Epidermal melanocyte (primary cell): Measurements from ENCODE around the gene F9.
"Not testable (repeated sequence)": the region's sequence is repeated elsewhere in the genome, so short reads cannot be mapped to it uniquely, and the experiment has no call there.

Source experiments
- DNase-seq: peaks from one replicate; pipeline ENCODE4 v3.0.0; 2011; ENCODE audit warnings: low spot score; ENCODE audit not compliant: insufficient read length

F9 gene

DNA sequence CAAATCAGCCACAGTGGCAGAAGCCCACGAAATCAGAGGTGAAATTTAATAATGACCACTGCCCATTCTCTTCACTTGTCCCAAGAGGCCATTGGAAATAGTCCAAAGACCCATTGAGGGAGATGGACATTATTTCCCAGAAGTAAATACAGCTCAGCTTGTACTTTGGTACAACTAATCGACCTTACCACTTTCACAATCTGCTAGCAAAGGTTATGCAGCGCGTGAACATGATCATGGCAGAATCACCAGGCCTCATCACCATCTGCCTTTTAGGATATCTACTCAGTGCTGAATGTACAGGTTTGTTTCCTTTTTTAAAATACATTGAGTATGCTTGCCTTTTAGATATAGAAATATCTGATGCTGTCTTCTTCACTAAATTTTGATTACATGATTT is at the start of gene F9:
F9 (plus strand) TSS at position 190 of the 400 bp plus-strand sequence; CDS start at position 216, 26 bp downstream.
- DNase-seq = no peak

DNA sequence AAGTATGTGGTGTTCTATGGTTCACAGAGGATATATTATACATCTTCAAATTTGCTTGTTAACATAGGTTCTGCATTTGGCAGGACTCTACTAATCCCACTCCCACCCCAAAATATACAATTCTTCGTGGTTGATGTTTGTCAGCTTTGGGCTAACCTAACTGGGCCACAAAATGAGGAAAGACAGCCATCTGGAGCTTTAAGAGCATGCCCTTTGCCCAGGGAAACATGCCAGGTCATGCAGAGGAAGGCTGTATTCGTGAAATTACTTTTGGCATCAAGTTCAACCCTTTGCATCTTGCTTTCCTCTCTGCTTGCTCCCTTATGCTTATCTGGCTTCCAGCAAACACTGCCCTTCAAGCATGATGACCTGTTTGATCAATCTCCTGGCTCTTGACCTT is 46.8 kb upstream of the F9 start:
- no peak for DNase-seq

DNA sequence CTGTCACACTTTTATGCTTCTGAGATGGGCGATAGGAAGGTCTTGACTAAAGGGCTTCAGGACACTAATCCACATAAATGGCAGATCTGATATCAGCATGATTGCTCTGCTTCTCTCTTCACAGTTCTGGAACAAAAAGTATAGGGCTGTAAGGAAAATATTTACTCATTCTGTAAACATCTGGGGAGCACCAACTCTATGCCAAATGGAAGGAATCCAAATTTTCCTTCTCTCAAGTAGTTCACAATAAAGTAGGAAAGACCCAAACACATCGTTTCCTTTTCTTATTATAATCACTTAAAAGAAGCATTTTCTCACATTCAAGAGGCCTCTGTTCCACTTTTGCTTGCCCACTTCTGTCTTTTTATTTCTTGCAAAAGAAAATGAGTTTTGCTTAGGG is 45.9 kb upstream of the F9 start:
- DNase-seq = no peak

DNA sequence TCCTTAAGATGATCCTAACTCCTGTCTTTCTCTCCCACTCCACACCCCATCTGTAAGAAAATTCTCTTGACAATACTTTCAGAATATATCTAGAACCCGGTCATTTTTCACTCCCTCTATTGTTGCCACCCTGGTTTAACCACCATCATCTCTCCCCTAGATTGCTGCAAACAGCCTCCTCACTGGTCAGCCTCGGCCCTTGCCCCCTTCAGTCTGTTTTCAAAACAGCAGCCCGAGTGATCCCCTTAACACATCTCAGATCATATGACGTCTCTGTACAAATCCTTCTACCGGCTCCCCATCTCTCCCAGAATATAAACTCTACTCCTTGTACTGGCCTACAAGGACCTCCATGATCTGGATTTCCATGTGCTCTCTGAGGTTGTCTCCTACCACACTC is 35.2 kb upstream of the F9 start:
- no peak for DNase-seq

DNA sequence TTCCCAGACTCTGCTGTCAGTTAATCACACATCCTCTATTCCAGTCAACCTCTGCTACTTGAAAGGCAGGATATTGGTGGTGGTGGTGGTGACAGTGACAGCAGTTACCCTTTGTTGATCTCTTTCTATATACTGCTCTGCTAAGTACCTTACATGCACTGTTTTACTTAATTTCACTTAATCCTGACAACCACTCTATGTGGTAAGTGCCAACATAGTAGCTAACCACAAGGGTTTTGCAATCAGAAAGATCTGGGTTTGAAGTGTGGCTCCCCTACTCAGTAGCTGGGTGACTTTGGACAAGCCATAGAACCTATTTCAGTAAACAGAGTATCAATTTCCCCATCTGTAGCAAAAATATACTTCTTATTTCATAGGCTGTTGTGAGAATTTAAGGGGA is 24.2 kb upstream of the F9 start:
- no peak for DNase-seq

DNA sequence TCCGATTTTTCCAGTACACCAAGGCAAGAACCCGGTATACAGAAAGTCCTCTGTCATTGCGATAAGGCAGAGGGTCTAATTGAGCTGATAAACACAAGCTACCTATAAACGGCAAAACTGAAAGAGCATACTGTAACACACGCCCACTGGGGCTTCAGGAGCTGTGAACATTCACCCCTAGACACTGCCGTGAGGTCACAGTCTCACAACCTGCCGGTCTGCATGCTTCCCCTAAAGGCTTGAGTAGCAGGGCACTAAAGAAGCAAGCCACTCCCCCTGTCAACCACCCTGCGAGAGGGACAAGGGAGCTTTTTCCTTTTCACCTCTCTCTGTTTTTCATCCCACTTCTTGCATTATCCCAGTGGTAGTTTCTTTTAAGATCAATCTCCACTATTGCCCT is 22.4 kb upstream of the F9 start:
- DNase-seq = no peak

DNA sequence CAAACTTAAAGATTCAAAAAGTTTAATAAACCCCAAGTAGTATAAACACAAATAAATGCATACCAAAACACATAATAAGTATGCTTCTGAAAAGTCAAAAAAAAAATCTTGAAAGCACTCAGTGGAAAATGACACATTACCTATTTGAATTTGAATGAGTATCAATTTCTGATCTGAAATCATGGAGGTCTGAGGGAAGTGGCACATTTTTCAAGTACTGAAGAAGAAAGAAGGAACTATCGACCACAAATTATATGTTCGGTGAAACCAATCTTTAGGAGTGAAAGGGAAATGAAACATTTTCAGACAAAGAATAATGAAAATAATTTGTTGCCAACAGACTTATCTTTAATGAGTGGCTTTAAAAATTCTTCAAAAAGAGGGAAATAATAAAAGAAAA is 12.1 kb upstream of the F9 start:
- DNase-seq = no peak

DNA sequence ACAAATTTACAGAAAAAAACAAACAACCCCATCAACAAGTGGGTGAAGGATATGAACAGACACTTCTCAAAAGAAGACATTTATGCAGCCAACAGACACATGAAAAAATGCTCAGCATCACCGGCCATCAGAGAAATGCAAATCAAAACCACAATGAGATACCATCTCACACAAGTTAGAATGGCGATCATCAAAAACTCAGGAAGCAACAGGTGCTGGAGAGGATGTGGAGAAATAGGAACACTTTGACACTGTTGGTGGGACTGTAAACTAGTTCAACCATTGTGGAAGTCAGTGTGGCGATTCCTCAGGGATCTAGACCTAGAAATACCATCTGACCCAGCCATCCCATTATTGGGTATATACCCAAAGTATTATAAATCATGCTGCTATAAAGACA is 1.7 kb upstream of the F9 start:
- DNase-seq = not testable (repeated sequence)

DNA sequence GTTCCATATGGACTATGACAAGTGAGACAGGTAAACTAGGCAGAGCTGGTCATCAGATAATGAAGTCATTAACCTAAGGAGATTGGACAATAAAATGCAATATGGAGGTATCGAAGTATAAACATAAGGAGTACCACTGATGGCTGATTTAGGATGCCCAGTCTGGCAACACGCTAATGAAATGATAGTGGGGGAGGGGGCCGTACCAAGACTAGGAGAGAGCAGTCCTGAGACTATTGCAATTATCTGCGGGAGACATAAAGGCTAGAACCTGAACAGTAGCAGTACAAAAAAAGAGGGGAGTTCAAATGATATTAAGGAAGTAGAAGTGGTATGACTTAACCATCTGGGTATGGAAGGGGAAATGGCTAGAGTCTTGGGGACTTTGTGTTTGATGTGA is 2.3 kb downstream of the F9 start:
- DNase-seq = no peak

DNA sequence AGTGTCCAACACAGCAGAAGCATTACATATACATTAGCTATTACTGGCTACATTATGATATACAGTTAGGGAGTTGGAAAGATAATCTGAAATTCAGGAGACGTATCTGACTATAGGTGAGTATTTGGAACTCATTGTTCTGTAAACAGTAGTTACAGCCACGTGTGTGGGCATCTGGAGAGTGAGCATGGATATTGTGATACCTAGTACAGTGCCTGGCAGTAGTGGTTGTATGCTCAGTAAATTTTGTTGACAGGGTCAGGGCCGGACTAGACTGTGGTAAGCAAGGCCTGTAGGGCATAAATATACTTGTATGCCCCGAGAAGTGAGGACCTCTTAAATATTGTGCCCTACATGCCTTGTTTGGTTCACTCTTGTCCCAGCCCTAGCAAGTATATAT is 2.9 kb downstream of the F9 start:
- DNase-seq = no peak

DNA sequence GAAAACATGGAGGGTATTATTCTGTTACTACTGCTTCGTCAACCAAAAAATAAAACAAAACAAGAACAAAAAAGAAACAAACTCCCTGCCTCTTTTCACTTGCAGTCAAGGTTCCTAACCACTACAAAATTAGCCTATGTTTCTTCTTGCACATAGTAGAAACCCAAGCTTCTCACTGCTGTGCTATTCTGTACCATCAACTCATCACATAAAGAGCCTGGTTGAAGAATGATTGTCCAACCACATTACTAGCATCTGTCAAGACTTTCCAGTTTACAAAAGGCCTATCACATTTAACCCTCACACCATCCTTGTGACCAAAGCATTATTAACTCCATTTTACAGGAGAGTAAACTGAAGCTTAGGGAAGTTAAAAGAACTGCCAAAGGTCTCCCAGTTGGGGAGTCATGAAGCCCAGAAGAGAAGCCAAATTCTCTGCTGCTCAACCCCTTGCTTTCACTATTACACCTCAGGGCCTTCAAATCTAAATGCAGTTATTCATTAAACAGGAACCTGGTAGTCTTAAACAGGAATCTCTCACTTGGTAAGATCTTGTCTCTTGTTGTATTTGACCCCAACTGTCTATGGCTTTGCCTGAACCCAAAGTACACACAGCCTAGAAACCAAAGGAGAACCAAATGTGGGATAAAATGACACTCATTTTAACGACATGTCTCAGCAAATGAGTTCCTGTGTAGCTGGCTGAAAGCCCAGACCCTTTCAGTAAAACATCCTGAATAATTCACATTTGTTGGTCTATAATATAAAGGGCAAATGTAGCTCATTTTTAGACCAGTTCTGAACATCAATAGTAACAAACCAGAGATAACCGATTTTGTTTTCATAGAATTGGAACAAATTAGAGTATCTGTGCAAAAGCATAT is 8.6 kb downstream of the F9 start:
- DNase-seq = no peak

DNA sequence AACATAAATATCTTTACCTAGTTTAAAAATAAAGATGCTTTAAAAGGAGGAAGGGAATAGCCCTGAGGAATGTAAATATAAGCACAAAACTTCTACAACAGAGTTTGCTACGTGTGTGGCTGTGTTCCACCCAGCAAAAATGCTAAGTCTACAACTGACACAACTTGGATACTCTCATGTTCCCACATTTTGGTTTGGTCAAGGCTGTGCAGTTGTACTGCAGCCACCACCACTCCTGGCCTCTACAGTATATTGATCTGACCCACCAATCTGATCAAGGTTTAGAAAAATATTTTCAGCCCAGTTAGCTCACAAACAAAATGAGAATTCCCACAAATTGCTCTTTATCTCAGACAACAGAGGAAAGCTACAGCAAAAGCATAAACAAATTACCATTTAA is 12.1 kb downstream of the F9 start:
- no peak for DNase-seq

DNA sequence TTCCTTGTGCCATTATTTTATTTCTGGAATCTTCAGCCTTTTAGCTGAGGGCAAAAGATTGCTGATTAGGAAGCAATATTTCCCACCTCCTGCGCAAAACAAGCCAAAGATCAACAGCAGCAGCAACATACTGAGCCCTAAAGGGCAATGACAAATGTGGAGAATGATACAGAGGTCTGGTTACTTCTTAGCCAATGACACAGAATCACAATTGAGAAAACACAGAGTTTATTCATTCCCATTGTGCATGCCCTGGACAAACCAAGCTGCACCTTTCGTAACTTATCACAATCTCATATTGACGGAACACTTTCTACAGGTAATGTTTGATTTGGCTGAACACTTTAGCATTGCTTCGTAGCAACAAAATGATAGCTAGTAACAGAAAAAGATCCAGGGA is 13.4 kb downstream of the F9 start:
- DNase-seq = no peak

DNA sequence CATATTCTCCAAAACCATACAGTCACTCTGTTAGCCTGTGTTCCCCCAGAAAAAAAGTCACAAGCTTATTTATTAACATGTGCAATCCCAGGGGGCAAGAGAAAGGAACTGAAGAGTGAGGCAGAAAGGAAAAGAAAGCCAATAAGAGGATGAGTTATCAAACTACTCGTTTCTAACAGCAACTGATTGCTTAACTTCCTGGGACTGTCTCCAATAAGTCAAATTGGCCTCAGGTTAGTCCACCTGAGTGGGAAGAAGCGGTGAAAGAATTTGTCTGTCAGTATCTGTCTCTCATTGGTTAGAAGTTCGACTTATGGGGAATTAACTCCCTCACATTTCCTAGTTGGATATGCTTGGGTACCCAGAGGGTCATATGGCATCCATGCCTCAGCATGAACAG is 14.1 kb downstream of the F9 start:
- no peak for DNase-seq

DNA sequence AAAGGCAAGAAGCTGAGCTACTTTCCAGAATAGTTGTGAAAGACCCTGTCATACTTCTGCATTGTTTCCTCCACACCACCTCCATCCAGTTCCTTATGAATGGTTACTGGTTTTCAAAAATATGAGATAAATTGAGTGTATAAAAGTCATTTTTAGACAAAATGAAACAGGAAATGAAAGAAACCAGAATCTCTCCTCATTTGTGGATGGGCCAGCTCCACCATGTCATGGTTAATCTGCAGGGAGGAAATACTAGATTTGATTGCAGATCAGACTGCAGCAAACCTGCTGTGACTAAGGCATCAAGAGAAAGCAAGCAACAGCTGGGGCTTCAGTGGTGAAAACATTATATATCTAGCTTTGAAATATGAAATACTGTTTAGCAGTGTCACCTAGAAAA is 23.8 kb downstream of the F9 start:
- DNase-seq = no peak

DNA sequence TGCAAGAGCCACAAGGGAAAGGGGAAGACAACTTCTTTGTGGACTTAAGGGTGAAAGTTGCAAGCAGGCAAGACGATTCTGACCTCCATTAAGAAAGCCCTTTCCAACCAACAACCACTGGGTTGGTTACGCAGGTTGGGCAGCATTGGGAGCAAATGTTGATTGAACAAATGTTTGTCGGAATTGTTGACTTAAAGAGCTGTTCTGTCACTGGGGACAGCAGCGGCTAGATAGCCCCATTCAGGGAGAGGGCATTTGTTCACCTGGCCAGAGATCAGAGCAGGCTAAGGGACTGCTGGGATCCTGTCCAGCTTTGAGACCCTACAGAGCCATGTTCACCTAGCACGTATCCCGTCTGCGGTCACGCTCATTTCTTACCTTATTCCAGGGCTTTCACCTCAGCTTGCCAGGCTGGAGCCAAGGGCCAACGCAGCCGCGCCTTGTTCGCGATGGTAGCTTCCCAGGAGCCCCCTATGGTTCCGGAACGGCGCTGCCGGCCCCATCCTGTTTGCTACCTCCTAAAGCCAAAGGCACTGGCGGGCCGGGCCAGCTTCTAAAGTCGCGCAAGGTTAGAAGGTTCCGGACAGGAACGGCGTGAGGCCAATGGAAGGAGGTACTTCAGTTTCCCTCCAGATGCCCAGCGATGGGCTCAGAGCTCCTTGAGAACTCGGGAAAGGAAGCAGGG is 24.6 kb downstream of the F9 start:
- DNase-seq = no peak

DNA sequence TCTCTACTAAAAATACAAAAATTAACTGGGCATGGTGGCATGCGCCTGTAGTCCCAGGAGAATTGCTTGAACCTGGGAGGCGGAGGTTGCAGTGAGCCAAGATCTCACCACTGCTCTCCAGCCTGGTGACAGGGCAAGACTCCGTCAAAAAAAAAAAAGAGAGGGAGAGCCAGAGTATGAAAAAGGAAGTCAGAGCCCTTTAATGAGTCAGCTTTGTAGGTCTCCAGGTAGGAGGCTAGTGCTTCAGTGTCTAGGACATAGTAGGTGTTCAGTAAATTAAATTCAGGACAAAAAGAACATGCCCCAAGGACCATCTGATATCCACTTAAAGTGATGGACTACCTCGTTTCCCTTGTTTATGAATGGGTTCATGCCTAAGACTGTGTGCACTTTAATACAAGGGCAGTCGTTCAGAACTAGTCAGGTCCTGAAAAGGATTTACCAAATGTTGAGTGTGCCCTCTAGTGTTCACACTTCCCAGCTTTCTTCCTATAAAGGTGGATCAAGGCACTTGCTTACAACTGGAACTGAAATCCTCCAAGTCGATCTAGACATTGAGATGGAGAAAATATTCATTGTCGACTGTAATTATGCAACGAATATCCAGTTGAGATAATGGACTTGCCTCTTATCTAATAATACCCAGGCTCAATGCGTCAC is 29.0 kb downstream of the F9 start:
- DNase-seq = no peak

DNA sequence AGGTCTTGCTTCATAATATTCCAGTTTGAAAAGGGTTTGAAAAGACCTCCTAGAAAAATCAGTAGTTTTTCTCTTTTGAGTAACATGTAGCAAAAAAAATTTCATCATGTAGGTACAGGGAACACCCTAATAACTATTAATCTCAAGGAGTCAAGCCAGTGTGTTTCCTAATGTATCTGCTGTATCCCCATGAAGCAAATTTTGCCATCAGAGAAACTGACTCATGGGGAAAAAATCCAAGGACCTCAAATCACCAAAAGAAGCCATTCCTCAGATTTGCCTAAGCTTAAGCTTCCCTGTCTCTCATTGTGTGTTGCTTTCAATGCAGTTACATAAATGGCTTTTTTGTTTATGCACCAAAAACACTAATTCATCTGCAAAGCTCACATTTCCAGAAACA is 29.7 kb downstream of the F9 start:
- DNase-seq = no peak

DNA sequence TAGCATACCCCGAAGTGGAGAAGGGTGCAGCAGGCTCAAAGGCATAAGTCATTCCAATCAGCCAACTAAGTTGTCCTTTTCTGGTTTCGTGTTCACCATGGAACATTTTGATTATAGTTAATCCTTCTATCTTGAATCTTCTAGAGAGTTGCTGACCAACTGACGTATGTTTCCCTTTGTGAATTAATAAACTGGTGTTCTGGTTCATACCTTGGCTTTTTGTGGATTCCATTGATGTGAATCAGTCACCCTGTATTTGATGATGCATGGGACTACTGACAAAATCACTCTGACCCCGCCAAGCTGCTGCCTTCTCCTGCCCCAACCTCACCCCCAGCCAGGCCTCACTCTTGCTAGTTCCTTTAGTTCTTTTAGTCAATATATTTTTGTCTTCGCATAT is 32.7 kb downstream of the F9 start:
- no peak for DNase-seq

DNA sequence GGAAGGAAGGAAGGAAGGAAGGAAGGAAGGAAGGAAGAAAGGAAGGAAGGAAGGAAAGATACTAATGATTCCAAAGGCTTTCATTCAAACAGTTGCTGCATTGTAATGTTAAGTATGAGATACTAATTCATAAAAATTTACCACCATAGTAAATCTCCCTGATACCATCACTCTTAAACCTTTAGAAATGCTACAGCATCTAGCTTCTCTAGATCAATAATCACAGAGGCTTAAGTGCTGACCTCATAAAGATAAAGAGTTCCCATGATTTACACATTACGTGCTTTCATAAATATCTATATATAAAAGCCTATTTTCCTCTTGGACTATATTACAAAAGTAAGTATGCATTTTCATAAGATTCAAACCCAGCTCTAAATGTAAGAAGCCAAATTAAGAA is 36.4 kb downstream of the F9 start:
- no peak for DNase-seq

DNA sequence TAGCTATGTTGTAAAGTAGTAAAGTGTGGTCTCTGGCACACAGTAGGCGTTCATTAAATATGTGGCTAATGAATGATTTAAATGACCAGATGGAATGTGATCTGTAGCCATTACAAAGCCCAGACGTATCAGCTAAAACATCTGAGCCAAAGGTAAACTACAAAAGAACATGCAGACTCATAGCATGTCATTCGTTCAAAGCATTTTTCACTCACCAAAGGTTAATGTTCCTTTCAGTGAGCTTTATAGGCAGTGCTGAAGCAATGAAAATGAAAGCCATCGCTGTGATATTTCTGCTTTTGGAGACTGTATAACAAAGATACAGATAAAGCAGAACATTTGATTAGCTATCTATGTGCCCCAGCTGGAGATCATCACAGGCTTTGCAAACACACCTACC is 50.5 kb downstream of the F9 start:
- DNase-seq = no peak

DNA sequence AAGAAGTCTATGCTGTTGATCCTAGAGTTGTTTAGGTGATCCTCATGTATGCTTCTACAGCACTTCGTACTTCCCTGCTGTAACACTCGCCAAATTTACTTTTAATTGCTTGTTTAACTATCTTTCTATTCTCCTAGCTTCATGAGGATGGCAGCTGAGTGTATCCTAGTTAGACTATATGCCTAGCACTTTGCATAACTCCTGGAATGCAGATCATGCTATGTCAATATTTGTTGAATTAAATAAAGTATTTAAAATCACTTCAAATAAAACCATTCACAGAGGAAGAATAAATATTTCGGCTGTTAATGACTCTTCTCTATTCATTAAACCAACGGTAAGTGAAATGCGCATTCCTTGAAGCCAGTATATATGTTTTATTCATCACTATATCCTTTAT is 55.1 kb downstream of the F9 start:
- DNase-seq = no peak

DNA sequence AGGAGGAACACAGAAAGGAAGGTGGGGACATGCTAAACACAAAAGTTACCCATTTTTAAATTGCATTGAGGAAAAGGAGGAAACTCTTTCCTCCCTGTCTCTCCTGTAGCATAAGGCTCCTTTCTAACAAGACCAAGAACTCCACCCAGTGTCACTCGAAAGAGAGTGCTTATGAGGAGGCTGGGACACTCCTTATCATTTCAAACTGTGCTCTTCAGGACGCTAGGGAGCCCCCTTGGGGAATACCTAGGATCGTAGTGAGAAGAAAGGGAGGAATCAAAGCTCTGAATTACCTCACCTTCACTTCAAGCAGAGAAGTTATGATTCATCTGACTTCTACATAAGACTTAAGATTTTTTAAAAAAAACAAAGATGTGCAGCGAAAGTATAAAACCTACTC is 65.5 kb downstream of the F9 start:
- DNase-seq = no peak
